Measurements from ENCODE around the gene SPRY4. TPM values are rescaled to one million over a fixed set of nuclear protein-coding genes. Genes with fewer than 3 reads are reported as not detected.

SPRY4 gene
- total and polyA plus RNA-seq, 2 of the 4 experiments (the other 2 are of a cell fraction), result 8.4 to 21.0 TPM

GRCh38 chr5:142343531-142343930, 18.7 kb upstream of the SPRY4 start:
- Histone ChIP-seq H3K79me1 (ENCODE audit: low read depth in 1 of 2, low read length in 2 of 2) (peaks cover 15 to 29% of the 10 kb centered on the region in 2 experiments), H2AK9ac (replicated peaks; ENCODE audit: low read depth, low read length, poor library complexity) (no peak overlapping the region), H2BK20ac (ENCODE audit: low read depth, low read length) (no peak overlapping the region), H2AK5ac (ENCODE audit: low read depth, low read length) (no peak overlapping the region; the same call in 1 of the 2 replicates), H3K4me2 (ENCODE audit: low read depth, low read length) (no peak overlapping the region), H4K20me1 (ENCODE audit: insufficient read depth, low read length) (no peaks in the 10 kb centered on the region), H3K9me3 (ENCODE audit: control insufficient read depth, insufficient read depth, low read length) (peaks cover 8% of the 10 kb centered on the region), H3K9ac (ENCODE audit: low read depth, low read length) (no peak overlapping the region), H3K27ac (ENCODE audit: insufficient read depth, low read length) (no peak overlapping the region), H3K4ac (ENCODE audit: low read depth, low read length) (no peak overlapping the region), H2BK5ac (ENCODE audit: low read depth, low read length, poor library complexity, severe bottlenecking) (peak overlapping the region; percentile 32), H3K36me3 (ENCODE audit: control insufficient read depth, insufficient read depth, low read length) (peaks cover 8% of the 10 kb centered on the region), H3K14ac (replicated peaks; ENCODE audit: low read depth, low read length) (no peak overlapping the region), H3K4me3 (ENCODE audit: insufficient read depth, low read depth, low read length) (no peak overlapping the region), H3K27me3 (ENCODE audit: control insufficient read depth, insufficient read depth, low read length) (no peaks in the 10 kb centered on the region), H2BK120ac (ENCODE audit: low read depth, low read length) (no peak overlapping the region), H4K8ac (ENCODE audit: low read depth in 2 of 2, low read length in 2 of 2) (no peak overlapping the region), H3K9me1 (ENCODE audit: insufficient read depth, low read length) (peaks cover 5% of the 10 kb centered on the region; the same call in 1 of the 2 replicates), H4K5ac (ENCODE audit: low read depth, low read length) (no peak overlapping the region), H2BK15ac (ENCODE audit: low read depth, low read length) (peak overlapping the region; percentile 51; the same call in 2 of the 3 replicates), H3K23ac (ENCODE audit: low read depth, low read length) (no peak overlapping the region), H3K56ac (ENCODE audit: extremely low read depth, insufficient read depth, low read length) (no peak overlapping the region), H3K4me1 (ENCODE audit: control insufficient read depth, insufficient read depth, low read length) (peaks cover 8% of the 10 kb centered on the region), H2AFZ (replicated peaks; ENCODE audit: low read length, poor library complexity) (no peak overlapping the region), H3K18ac (ENCODE audit: low read depth, low read length) (no peak overlapping the region; the same call in 1 of the 2 replicates), H4K91ac (ENCODE audit: insufficient read depth, low read depth, low read length) (no peak overlapping the region)
- intact Hi-C loops (cut with micrococcal nuclease), result no loop called here
- no CpG with 5 or more reads among the region's 4 CpGs for WGBS, 2 experiments (ENCODE audit: extremely low coverage in 2 of 2, insufficient read length in 1 of 2)
- ChIA-PET POLR2A (ENCODE audit: unreplicated experiment) (no interaction called here), CTCF (no interaction called here)
- DNase-seq, result no peak
- in situ Hi-C loops (cut with MboI; ENCODE audit: low sequenced_read_pairs), result no loop called here
- dilution Hi-C loops (cut with HindIII; ENCODE audit: low sequenced_read_pairs, unreplicated experiment), result no loop called here
- no peak for ATAC-seq (ENCODE audit: low read depth)
- TF ChIP-seq RCOR1 (IDR thresholded peaks at IDR 0.05; ENCODE audit: insufficient replicate concordance, low read length) (no peak), CEBPB (IDR thresholded peaks at IDR 0.05; ENCODE audit: low read depth, low read length) (no peak), MAZ (IDR thresholded peaks at IDR 0.05; ENCODE audit: borderline replicate concordance, low read depth, low read length) (no peak), NFE2L2 (IDR thresholded peaks at IDR 0.05; ENCODE audit: low read depth, low read length) (no peak), RAD21 (IDR thresholded peaks at IDR 0.05; ENCODE audit: low read length) (no peak), MAFK (IDR thresholded peaks at IDR 0.05; ENCODE audit: low read depth, low read length) (no peak), SMC3 (IDR thresholded peaks at IDR 0.05; ENCODE audit: low read depth, low read length) (no peak), USF2 (IDR thresholded peaks at IDR 0.05; ENCODE audit: low read depth, low read length) (no peak), RFX5 (IDR thresholded peaks at IDR 0.05; ENCODE audit: low read depth, low read length) (no peak), FOS (IDR thresholded peaks at IDR 0.05; ENCODE audit: low read depth, low read length) (no peak), ELK1 (IDR thresholded peaks at IDR 0.05; ENCODE audit: borderline replicate concordance, low read depth, low read length) (no peak), POLR2A (IDR thresholded peaks at IDR 0.05; ENCODE audit: low read depth, low read length) (no peak), BHLHE40 (IDR thresholded peaks at IDR 0.05; ENCODE audit: low read depth, low read length) (no peak), CHD1 (IDR thresholded peaks at IDR 0.05; ENCODE audit: low read depth, low read length) (no peak), MXI1 (IDR thresholded peaks at IDR 0.05; ENCODE audit: borderline replicate concordance, low read depth, low read length) (no peak), CTCF (conservative IDR thresholded peaks at IDR 0.05; ENCODE audit: low read depth, low read length) (no peak)
- BruUV-seq (replicated peaks), result no TSS peak

Measured in IMR-90 (cell line).